Upper lobe of left lung (tissue), 6 donors: ENCODE measurements around the gene PRKAB1. TPM values are rescaled to one million over a fixed set of nuclear protein-coding genes. Genes with fewer than 3 reads are reported as not detected.

ENCODE experiments used
- ATAC-seq, 2 donors: fragments of 200-7000 bp; cut with Tn5 transposase; one replicate each; pipeline ENCODE4 v1.9.1; 2022; ENCODE audit warnings: mild to moderate bottlenecking in 2 of 2, moderate library complexity in 2 of 2; ENCODE audit not compliant: low FRiP score in 2 of 2
- DNase-seq, 2 donors: peaks; one replicate each; pipeline ENCODE4 v3.0.0-alpha.2; 2019 to 2020
- H3K27ac ChIP-seq, 4 donors: fragments of 200-600 bp; sonication (generic); one replicate each; pipeline ENCODE4 v1.5.1; 2016 to 2019
- H3K27me3 ChIP-seq, 4 donors: fragments of 200-600 bp; sonication (generic); one replicate each; pipeline ENCODE4 v1.5.1; 2017 to 2019
- H3K36me3 ChIP-seq, 4 donors: fragments of 200-600 bp; sonication (generic); one replicate each; pipeline ENCODE4 v1.5.1; 2016 to 2019
- H3K4me1 ChIP-seq, 4 donors: fragments of 200-600 bp; sonication (generic); one replicate each; pipeline ENCODE4 v1.5.1; 2018 to 2019
- H3K4me3 ChIP-seq, 4 donors: fragments of 200-600 bp; sonication (generic); one replicate each; pipeline ENCODE4 v1.5.1; 2017 to 2019; ENCODE audit warnings: mild to moderate bottlenecking in 2 of 4, moderate library complexity in 1 of 4
- H3K9me3 ChIP-seq, 4 donors: fragments of 200-600 bp; sonication (generic); one replicate each; pipeline ENCODE4 v1.5.1; 2018 to 2019
- EP300 ChIP-seq, 4 donors: sonication (generic); formaldehyde crosslinking; IDR thresholded peaks; one replicate each; pipeline ENCODE4 v1.5.1; 2017; ENCODE audit warnings: antibody characterized with exemption in 4 of 4, control low read depth in 2 of 4
- POLR2A ChIP-seq, 4 donors: fragments of 450-650 bp; IDR thresholded peaks; one replicate each; pipeline ENCODE4 v1.5.1; 2016 to 2017; ENCODE audit warnings: antibody characterized with exemption in 4 of 4, mild to moderate bottlenecking in 2 of 4
- POLR2AphosphoS5 ChIP-seq, 2 donors: sonication (generic); formaldehyde crosslinking; IDR thresholded peaks; one replicate each; pipeline ENCODE4 v1.5.1; 2017; ENCODE audit warnings: antibody characterized with exemption in 2 of 2
- WGBS, 2 donors: methylation state at CpG; one replicate each; pipeline ENCODE4 v1.1.5; 2017 to 2018; 5-methylcytosine and 5-hydroxymethylcytosine counted together
- total RNA-seq, 6 donors: library from RNA; depleted of rRNA in 4 of 6; stranded (reverse); fragments of >200 nt in 4 of 6; gene quantifications; one replicate each; pipeline versions ENCODE4 v1.1.0 to v1.2.1, GENCODE V29; 2016 to 2021
- TF ChIP-seq, protein P1 (sequence below), 6 experiments: fragments of 450-650 bp in 4 of 6; fragments of 200-600 bp in 2 of 6; sonication (generic) in 2 of 6; IDR thresholded peaks; one replicate each; pipeline ENCODE4 v1.5.1; 2016 to 2019; ENCODE audit warnings: antibody characterized with exemption in 6 of 6
- donor health status: DM: no; HTN: no; CAD: no; lungs with moderate emphysema.
- donor health status: DM: no; HTN: yes; CAD: no; lungs with severe emphysema.

The PRKAB1 gene
- total RNA-seq, 6 donors from 2014 or later, result 44.2 to 90.3 (median 62.9) TPM

DNA sequence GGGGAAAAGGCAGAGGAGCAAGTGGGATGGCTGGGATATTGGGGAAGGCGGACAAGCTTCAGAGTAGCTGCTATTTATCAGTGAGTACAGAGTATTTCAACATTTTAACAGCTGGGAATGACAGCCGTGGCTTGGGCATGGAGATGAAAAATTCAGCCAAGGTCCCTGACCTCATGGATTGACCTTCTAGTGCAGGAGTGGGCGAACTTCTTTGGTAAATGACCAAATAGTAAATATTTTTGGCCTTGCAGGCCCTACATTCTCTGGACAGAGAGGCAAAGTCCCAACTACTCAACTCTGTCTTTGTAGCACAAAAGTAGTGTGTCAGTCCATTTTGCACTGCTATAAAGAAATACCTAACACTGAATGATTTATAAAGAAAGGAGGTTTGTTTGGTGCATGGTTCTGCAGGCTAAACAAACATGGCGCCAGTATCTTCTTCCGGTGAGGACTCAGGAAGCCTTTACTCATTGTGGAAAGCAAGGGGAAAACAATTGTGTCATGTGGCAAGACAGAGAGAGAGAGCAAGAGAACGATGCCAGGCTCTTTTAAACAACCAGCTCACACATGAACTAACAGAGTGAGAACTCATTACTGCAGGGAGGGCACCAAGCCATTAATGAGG is 40.8 kb upstream of the PRKAB1 start:
- Histone ChIP-seq H3K4me3 (no peak overlapping the region), H3K9me3 (no peaks in the 10 kb centered on the region), H3K27me3 (no peaks in the 10 kb centered on the region), H3K4me1 (no peaks in the 10 kb centered on the region), H3K36me3 (no peaks in the 10 kb centered on the region), H3K27ac (no peak overlapping the region)
- TF ChIP-seq POLR2A (IDR thresholded peaks at IDR 0.05) (no peak), POLR2AphosphoS5 (IDR thresholded peaks at IDR 0.05) (no peak), EP300 (IDR thresholded peaks at IDR 0.05) (no peak)
- TF ChIP-seq, protein P1, sequence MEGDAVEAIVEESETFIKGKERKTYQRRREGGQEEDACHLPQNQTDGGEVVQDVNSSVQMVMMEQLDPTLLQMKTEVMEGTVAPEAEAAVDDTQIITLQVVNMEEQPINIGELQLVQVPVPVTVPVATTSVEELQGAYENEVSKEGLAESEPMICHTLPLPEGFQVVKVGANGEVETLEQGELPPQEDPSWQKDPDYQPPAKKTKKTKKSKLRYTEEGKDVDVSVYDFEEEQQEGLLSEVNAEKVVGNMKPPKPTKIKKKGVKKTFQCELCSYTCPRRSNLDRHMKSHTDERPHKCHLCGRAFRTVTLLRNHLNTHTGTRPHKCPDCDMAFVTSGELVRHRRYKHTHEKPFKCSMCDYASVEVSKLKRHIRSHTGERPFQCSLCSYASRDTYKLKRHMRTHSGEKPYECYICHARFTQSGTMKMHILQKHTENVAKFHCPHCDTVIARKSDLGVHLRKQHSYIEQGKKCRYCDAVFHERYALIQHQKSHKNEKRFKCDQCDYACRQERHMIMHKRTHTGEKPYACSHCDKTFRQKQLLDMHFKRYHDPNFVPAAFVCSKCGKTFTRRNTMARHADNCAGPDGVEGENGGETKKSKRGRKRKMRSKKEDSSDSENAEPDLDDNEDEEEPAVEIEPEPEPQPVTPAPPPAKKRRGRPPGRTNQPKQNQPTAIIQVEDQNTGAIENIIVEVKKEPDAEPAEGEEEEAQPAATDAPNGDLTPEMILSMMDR (IDR thresholded peaks at IDR 0.05), result no peak
- 71 to 74% methylated on average over 6 of the region's 6 CpGs for WGBS, 2 donors
- ATAC-seq (no peak), DNase-seq (no peak)

DNA sequence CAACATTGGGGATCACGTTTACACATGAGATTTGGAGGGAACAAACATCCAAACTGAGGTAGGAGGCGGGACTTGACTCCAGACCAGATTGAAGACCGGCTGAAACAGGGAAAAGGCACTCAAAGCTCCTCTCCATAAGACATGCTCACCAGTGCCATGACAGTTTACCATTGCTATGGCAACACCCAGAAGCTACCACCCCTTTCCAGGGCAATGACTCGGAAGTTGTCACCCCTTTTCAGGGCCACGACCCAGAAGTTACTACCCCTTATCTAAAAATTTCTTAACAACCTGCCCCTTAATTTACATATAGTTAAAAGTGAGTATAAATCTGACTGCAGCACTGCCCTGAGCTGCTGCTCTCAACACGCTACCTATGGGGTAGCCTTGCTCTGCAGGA is 40.2 kb upstream of the PRKAB1 start:
- ATAC-seq (no peak), DNase-seq (no peak)
- no peak overlapping the region for H3K27ac ChIP-seq
- WGBS, 2 donors, result 76% methylated on average over 6 of the region's 6 CpGs
- H3K36me3 ChIP-seq, result no peaks in the 10 kb centered on the region
- TF ChIP-seq POLR2A (IDR thresholded peaks at IDR 0.05), result no peak
- TF ChIP-seq, protein P1 (IDR thresholded peaks at IDR 0.05), result no peak
- TF ChIP-seq EP300 (IDR thresholded peaks at IDR 0.05), result no peak
- no peak for TF ChIP-seq POLR2AphosphoS5 (IDR thresholded peaks at IDR 0.05)
- H3K9me3 ChIP-seq, result no peaks in the 10 kb centered on the region
- H3K4me1 ChIP-seq, result no peaks in the 10 kb centered on the region
- no peaks in the 10 kb centered on the region for H3K27me3 ChIP-seq
- no peak overlapping the region for H3K4me3 ChIP-seq

DNA sequence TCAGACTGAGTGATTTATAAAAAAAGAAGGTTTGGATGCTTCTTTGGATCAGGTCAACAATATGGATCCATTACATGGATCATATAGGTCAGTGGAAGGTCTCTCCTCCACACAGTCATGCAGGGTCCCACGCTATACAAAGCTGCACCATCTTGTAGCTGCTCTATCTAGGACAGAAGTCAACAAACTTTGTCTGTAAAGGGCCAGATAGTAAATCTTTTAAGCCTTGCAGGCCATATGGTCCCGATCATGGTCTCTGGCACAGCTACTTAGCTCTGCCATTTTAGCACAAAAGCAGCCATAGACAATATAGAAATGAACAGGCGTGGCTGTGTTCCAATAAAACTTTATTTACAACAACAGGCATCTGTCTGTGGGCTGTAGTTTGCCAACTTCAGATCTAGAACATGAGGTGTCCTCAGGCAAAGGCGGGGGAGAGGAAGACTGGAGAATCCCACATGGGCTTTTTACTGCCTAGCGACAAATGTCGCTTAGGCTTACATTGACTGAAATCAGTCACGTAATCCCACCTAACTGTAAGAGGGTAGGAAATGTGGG is 37.6 kb upstream of the PRKAB1 start:
- Histone ChIP-seq H3K9me3 (no peaks in the 10 kb centered on the region), H3K36me3 (no peaks in the 10 kb centered on the region), H3K27ac (no peak overlapping the region), H3K27me3 (no peaks in the 10 kb centered on the region), H3K4me3 (no peak overlapping the region), H3K4me1 (no peaks in the 10 kb centered on the region)
- WGBS, 2 donors, result 93 to 94% methylated on average over 7 of the region's 7 CpGs
- ATAC-seq, result no peak
- TF ChIP-seq, protein P1 (IDR thresholded peaks at IDR 0.05), result no peak
- TF ChIP-seq EP300 (IDR thresholded peaks at IDR 0.05) (no peak), POLR2A (IDR thresholded peaks at IDR 0.05) (no peak), POLR2AphosphoS5 (IDR thresholded peaks at IDR 0.05) (no peak)
- DNase-seq, result no peak

DNA sequence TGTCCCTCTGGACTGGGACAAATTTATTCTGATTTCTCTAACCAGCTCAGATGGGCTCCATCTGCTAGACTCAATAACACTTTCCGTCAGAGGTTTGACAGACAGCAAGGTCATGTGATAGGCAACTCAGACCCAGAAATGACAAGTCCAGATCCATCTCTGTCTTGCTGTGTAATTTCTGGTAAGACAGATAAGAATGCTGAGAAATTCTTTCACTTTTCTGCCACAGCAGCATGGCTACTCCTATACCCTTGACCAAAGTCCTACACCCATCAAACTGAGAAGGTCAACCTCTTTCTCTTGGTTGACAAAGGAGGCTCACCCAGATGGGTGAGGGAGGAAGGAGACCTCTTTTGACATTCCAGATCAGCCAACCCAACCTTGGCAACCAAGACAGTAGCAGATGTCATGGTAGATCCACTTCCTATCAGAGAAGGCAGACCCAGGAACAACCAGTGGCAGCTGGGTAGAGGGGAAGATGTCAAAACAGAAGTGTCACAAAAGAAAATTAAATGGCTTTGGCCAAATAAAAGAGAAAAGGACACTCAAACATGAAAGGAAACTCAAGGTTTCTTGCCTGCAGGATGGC is 36.9 kb upstream of the PRKAB1 start:
- WGBS, 2 donors, result 23 to 100% methylated on average over 1 of the region's 1 CpG
- no peaks in the 10 kb centered on the region for H3K4me1 ChIP-seq
- ATAC-seq (no peak), DNase-seq (no peak)
- no peaks in the 10 kb centered on the region for H3K9me3 ChIP-seq
- H3K36me3 ChIP-seq, result no peaks in the 10 kb centered on the region
- H3K27me3 ChIP-seq, result no peaks in the 10 kb centered on the region
- no peak overlapping the region for H3K27ac ChIP-seq
- TF ChIP-seq EP300 (IDR thresholded peaks at IDR 0.05), result no peak
- TF ChIP-seq, protein P1 (IDR thresholded peaks at IDR 0.05), result no peak
- no peak for TF ChIP-seq POLR2A (IDR thresholded peaks at IDR 0.05)
- no peak for TF ChIP-seq POLR2AphosphoS5 (IDR thresholded peaks at IDR 0.05)
- no peak overlapping the region for H3K4me3 ChIP-seq
